ENCODE measurements around the gene TBC1D14. TPM values are rescaled to one million over a fixed set of nuclear protein-coding genes. Genes with fewer than 3 reads are reported as not detected.

TBC1D14 gene
- total and polyA plus RNA-seq, 7 donors: 19.2 to 46.4 (median 29.5) TPM

DNA sequence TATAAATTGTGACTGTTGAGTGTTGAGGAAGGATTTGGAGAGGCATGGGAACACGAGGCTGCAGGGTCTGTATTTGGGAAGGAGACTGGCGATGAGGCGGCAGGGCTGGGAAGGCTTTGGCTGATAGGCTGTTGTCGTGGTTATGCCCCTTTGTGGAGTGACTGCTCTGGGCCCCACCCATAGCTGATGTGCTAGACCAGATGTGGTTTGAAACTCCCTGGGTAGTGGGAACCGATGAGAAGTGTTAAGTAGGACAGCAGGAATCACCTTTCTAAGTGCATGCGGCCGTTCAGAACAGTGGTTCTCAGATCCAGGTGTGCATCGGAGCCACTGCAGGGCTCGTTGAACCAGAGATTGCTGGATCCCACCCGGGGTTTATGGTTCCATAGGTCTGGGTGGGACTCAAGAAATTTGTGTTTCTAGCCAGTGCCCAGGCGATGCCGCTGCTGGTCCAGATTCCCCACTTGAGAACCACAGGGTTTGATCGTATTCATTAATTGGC is 42.3 kb downstream of the TBC1D14 start:
- H3K27me3 ChIP-seq: no peaks in the 10 kb centered on the region

DNA sequence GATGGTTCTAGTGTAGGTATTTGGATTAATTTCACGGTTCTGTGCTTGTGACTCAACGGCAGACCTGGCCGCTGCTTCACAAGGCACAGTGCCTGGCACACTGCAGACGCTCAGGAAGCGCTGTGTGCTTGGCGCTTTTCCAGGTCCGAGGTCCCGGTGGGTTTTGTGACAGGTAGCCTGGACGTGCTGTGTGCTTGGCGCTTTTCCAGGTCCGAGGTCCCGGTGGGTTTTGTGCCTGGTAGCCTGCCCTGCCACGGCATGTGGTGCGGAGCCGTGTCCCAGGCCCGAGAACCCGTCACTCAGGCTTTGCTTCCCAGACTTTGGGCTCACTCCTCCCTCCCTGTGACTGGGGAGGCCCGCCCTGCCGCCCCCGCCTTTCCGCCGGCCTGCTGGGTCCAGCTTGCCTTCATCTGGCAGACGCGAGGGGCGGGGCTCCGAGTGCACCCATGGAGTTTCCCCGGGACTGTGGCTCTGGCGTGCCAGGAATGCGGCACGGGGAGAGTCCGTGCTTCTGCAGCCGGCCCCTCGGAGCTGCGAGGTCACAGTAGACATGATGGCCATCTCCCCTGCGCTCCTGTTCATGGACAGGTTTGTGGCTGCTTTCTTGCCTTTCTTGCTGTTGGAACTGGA is 44.2 kb downstream of the TBC1D14 start:
- H3K27me3 ChIP-seq: no peaks in the 10 kb centered on the region
- WGBS, 2 donors: 27 to 71% methylated on average over 35 of the region's 35 CpGs
- TF ChIP-seq EP300 (IDR thresholded peaks at IDR 0.05): no peak
- TF ChIP-seq, protein P1, sequence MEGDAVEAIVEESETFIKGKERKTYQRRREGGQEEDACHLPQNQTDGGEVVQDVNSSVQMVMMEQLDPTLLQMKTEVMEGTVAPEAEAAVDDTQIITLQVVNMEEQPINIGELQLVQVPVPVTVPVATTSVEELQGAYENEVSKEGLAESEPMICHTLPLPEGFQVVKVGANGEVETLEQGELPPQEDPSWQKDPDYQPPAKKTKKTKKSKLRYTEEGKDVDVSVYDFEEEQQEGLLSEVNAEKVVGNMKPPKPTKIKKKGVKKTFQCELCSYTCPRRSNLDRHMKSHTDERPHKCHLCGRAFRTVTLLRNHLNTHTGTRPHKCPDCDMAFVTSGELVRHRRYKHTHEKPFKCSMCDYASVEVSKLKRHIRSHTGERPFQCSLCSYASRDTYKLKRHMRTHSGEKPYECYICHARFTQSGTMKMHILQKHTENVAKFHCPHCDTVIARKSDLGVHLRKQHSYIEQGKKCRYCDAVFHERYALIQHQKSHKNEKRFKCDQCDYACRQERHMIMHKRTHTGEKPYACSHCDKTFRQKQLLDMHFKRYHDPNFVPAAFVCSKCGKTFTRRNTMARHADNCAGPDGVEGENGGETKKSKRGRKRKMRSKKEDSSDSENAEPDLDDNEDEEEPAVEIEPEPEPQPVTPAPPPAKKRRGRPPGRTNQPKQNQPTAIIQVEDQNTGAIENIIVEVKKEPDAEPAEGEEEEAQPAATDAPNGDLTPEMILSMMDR (IDR thresholded peaks at IDR 0.05): no peak
- no peak for TF ChIP-seq POLR2A (IDR thresholded peaks at IDR 0.05)
- peak in 2 of 4 donors; percentile 15 to 16 for TF ChIP-seq POLR2AphosphoS5 (IDR thresholded peaks at IDR 0.05)
- peak overlapping the region in 3 of 4 donors; percentile 30 to 37 (median 30) for H3K4me3 ChIP-seq
- peaks cover 0 to 7% (median 7%) of the 10 kb centered on the region in 4 donors for H3K4me1 ChIP-seq
- no peaks in the 10 kb centered on the region for H3K36me3 ChIP-seq
- peak; percentile 90 for DNase-seq
- peak overlapping the region; percentile 37 to 52 (median 45) for H3K27ac ChIP-seq
- intact Hi-C loops (cut with DNase I): no loop called here
- no peaks in the 10 kb centered on the region for H3K9me3 ChIP-seq

More for the DNA sequence above, 42.3 kb downstream of the TBC1D14 start:
- Histone ChIP-seq H3K9me3 (no peaks in the 10 kb centered on the region), H3K27ac (no peak overlapping the region), H3K36me3 (no peaks in the 10 kb centered on the region), H3K4me3 (no peak overlapping the region), H3K4me1 (peaks cover 0 to 7% (median 7%) of the 10 kb centered on the region in 4 donors)
- peak; percentile 42 for DNase-seq
- intact Hi-C loops (cut with DNase I): no loop called here
- no peak for TF ChIP-seq POLR2AphosphoS5 (IDR thresholded peaks at IDR 0.05)
- TF ChIP-seq EP300 (IDR thresholded peaks at IDR 0.05): no peak
- TF ChIP-seq, protein P1 (IDR thresholded peaks at IDR 0.05): no peak
- no peak for TF ChIP-seq POLR2A (IDR thresholded peaks at IDR 0.05)
- 75 to 79% methylated on average over 13 of the region's 13 CpGs for WGBS, 2 donors

DNA sequence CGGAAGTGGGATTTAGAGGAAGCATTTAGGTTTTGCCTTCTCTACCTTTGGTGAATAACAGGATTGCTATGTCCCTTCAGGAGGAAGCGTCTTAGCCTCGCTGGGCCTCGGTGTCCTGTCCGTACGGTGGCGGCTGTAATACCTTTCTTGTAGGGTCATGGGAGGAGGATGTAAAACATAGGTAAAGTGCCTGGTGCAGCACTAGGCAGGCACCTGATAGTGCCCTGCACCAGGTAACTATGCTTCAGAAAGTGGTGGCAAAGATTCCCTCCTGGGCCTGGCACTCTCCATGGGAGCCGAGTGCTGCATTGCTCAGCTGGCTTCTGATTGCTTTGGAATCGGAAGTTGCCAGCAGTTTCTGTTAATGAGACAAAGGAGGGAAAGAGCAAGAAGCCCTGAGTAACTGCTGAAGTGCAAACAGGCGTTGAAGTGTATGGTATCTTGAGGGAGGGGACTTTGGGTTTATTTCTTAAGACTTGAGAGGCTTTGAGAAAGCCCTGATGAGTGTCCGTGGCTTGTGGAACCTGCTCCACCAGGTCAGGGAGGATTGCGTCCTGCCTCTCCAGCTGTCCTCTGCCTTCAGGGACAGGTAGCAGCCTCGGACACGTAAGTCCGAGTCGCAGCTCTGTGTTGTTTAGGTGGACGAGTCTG is 45.8 kb downstream of the TBC1D14 start:
- DNase-seq: no peak
- Histone ChIP-seq H3K4me1 (peaks cover 0 to 7% (median 7%) of the 10 kb centered on the region in 4 donors), H3K27ac (no peak overlapping the region), H3K36me3 (no peaks in the 10 kb centered on the region), H3K9me3 (no peaks in the 10 kb centered on the region), H3K4me3 (no peak overlapping the region), H3K27me3 (no peaks in the 10 kb centered on the region)
- intact Hi-C loops (cut with DNase I): no loop called here
- TF ChIP-seq POLR2AphosphoS5 (IDR thresholded peaks at IDR 0.05) (no peak), POLR2A (IDR thresholded peaks at IDR 0.05) (no peak), EP300 (IDR thresholded peaks at IDR 0.05) (no peak)
- TF ChIP-seq, protein P1 (IDR thresholded peaks at IDR 0.05): no peak
- 67 to 85% methylated on average over 17 of the region's 17 CpGs for WGBS, 2 donors

DNA sequence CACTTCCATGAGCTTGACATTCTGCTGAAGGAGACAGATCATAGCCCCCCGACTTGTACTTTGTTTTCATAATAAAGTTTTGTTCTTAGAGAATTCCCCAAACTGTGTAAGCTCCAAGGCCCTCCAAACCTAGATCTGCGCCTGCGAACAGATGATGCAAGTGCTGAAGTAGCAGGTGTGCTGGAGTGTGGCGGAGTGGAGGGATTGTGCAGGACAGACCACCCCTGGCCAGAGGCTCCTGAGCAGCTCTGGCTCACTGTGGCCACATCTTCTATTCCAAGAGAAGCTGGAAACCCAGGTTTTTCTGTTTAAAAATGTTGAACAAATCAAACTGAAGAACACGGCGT is 46.4 kb downstream of the TBC1D14 start:
- intact Hi-C loops (cut with DNase I): no loop called here
- H3K9me3 ChIP-seq: no peaks in the 10 kb centered on the region
- WGBS, 2 donors: 96 to 97% methylated on average over 6 of the region's 6 CpGs
- peaks cover 0 to 7% (median 7%) of the 10 kb centered on the region in 4 donors for H3K4me1 ChIP-seq
- H3K27ac ChIP-seq: no peak overlapping the region
- no peak for TF ChIP-seq POLR2AphosphoS5 (IDR thresholded peaks at IDR 0.05)
- TF ChIP-seq POLR2A (IDR thresholded peaks at IDR 0.05): no peak
- TF ChIP-seq, protein P1 (IDR thresholded peaks at IDR 0.05): no peak
- TF ChIP-seq EP300 (IDR thresholded peaks at IDR 0.05): no peak
- H3K4me3 ChIP-seq: no peak overlapping the region
- H3K27me3 ChIP-seq: no peaks in the 10 kb centered on the region
- H3K36me3 ChIP-seq: no peaks in the 10 kb centered on the region
- no peak for DNase-seq

Data from sigmoid colon (tissue), 7 donors.